ENCODE data around the gene ALDH3A1.

DNA sequence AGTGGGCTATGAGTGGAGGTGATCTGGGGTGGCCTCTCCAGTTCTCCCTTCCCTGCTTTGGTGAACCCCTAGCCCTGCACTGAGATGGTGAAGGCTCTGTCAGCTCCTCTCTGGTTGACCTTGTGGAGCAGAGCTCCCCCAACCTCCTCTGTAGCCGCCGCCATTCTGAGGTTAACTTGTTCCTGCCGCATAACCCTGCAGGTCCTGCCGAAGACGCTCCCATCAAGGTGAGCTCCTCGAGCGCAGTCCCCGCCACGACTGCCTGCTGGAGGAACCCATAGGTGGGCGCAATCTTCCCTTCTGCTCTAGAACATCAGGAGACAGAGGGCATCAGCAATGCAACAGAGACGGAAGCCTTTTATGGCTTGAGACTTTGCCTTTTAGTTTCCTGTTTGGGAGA lies 16.5 kb downstream of the ALDH3A1 start:
- TF ChIP-seq YY1 (IDR thresholded peaks at IDR 0.05; ENCODE audit: insufficient read depth, insufficient read length) = no peak
- TF ChIP-seq SUZ12 (IDR thresholded peaks at IDR 0.05; ENCODE audit: extremely low read depth, insufficient read depth, insufficient read length) = no peak
- no peak for TF ChIP-seq ZNF274 (IDR thresholded peaks at IDR 0.05; ENCODE audit: low read depth, low read length)

Measured in NT2/D1 (cell line).